COLO668 (cell line): ENCODE results near the gene IRAK1.

Experiments
- DNase-seq: peaks from one replicate; lab custom pipeline; 2025; ENCODE audit not compliant: unreplicated experiment; lab: John Stamatoyannopoulos, UW

IRAK1 gene

GRCh38 chrX:154019633-154020528 is at the start of gene IRAK1:
Gene IRAK1, minus strand, starts transcription at chrX:154019902. Its CDS starts 90 bp downstream, at chrX:154019812.
- peak; percentile 88 for DNase-seq

- DNase-seq: no peak
Measured at GRCh38 chrX:154068560-154068959, 48.9 kb upstream of the IRAK1 start.

GRCh38 chrX:154064637-154065435 is 45.1 kb upstream of the IRAK1 start:
- DNase-seq: no peak

GRCh38 chrX:154063234-154063633 is 43.5 kb upstream of the IRAK1 start:
- DNase-seq: no peak

GRCh38 chrX:154061801-154062200 is 42.1 kb upstream of the IRAK1 start:
- no peak for DNase-seq

- DNase-seq: no peak
Measured at GRCh38 chrX:154059729-154060245, 40.1 kb upstream of the IRAK1 start.

- no peak for DNase-seq
Measured at GRCh38 chrX:154059231-154059630, 39.5 kb upstream of the IRAK1 start.

GRCh38 chrX:154058214-154058997 is 38.7 kb upstream of the IRAK1 start:
- no peak for DNase-seq

GRCh38 chrX:154057791-154058190 is 38.1 kb upstream of the IRAK1 start:
- no peak for DNase-seq

GRCh38 chrX:154056770-154057241 is 37.1 kb upstream of the IRAK1 start:
- DNase-seq: peak; percentile 45

GRCh38 chrX:154051201-154051810 is 31.6 kb upstream of the IRAK1 start:
- DNase-seq: peak; percentile 60

GRCh38 chrX:154050113-154050495 is 30.4 kb upstream of the IRAK1 start:
- no peak for DNase-seq

GRCh38 chrX:154049209-154050112 is 29.8 kb upstream of the IRAK1 start:
- DNase-seq: no peak

GRCh38 chrX:154048398-154048797 is 28.7 kb upstream of the IRAK1 start:
- DNase-seq: no peak

GRCh38 chrX:154046940-154047610 is 27.4 kb upstream of the IRAK1 start:
- DNase-seq: no peak

GRCh38 chrX:154046031-154046781 is 26.5 kb upstream of the IRAK1 start:
- no peak for DNase-seq

- no peak for DNase-seq
Measured at GRCh38 chrX:154044091-154044490, 24.4 kb upstream of the IRAK1 start.
